Activated gamma-delta T cell treated with Interleukin-2 at 50 U/mL for 16 hours (primary cell): Measurements from ENCODE around the gene SSBP3.

Experiments used
- DNase-seq: peaks from one replicate; pipeline ENCODE4 v3.0.0-alpha.2; 2020

The SSBP3 gene

GRCh38 chr1:54263601-54264226, 142.5 kb downstream of the SSBP3 start:
- no peak for DNase-seq

GRCh38 chr1:54262244-54262643, 143.9 kb downstream of the SSBP3 start:
- DNase-seq = no peak

- DNase-seq = no peak
Observed at GRCh38 chr1:54260810-54261209, 145.4 kb downstream of the SSBP3 start.

- DNase-seq = no peak
Observed at GRCh38 chr1:54259546-54260140, 146.6 kb downstream of the SSBP3 start.

- no peak for DNase-seq
Observed at GRCh38 chr1:54257876-54258275, 148.3 kb downstream of the SSBP3 start.

- DNase-seq = no peak
Observed at GRCh38 chr1:54257346-54257620, 148.9 kb downstream of the SSBP3 start.

- no peak for DNase-seq
Observed at GRCh38 chr1:54256522-54257345, 149.5 kb downstream of the SSBP3 start.

- DNase-seq = no peak
Observed at GRCh38 chr1:54255026-54255702, 151.0 kb downstream of the SSBP3 start.

GRCh38 chr1:54254055-54254454, 152.1 kb downstream of the SSBP3 start:
- DNase-seq = no peak

GRCh38 chr1:54253480-54253879, 152.7 kb downstream of the SSBP3 start:
- no peak for DNase-seq

- no peak for DNase-seq
Observed at GRCh38 chr1:54252371-54252936, 153.7 kb downstream of the SSBP3 start.

GRCh38 chr1:54250670-54251069, 155.5 kb downstream of the SSBP3 start:
- DNase-seq = no peak

- DNase-seq = no peak
Observed at GRCh38 chr1:54249819-54250435, 156.3 kb downstream of the SSBP3 start.

GRCh38 chr1:54248966-54249365, 157.2 kb downstream of the SSBP3 start:
- no peak for DNase-seq

GRCh38 chr1:54247863-54248515, 158.2 kb downstream of the SSBP3 start:
- DNase-seq = no peak

- DNase-seq = no peak
Observed at GRCh38 chr1:54246116-54246721, 160.0 kb downstream of the SSBP3 start.

GRCh38 chr1:54245501-54245900, 160.7 kb downstream of the SSBP3 start:
- no peak for DNase-seq

- DNase-seq = no peak
Observed at GRCh38 chr1:54244655-54245054, 161.5 kb downstream of the SSBP3 start.

- no peak for DNase-seq
Observed at GRCh38 chr1:54243022-54243421, 163.2 kb downstream of the SSBP3 start.

- no peak for DNase-seq
Observed at GRCh38 chr1:54241364-54241763, 164.8 kb downstream of the SSBP3 start.

- no peak for DNase-seq
Observed at GRCh38 chr1:54240741-54241335, 165.4 kb downstream of the SSBP3 start.

GRCh38 chr1:54239631-54240031, 166.6 kb downstream of the SSBP3 start:
- no peak for DNase-seq
